CD4-positive, CD25-positive, alpha-beta regulatory T cell (primary cell): ENCODE results near the gene LRPAP1. TPM values are rescaled to one million over a fixed set of nuclear protein-coding genes. Genes with fewer than 3 reads are reported as not detected.

Experiments
- ATAC-seq, 2 donors: fragments of 150-1000 bp; cut with Tn5 transposase; one replicate each; pipeline ENCODE4 v1.10.0; 2021; ENCODE audit warnings: low read depth in 2 of 2, moderate number of reproducible peaks in 2 of 2, moderate library complexity in 1 of 2
- DNase-seq, 3 donors: peaks; one replicate each; pipeline versions ENCODE4 v3.0.0 to v3.0.0-alpha.2; 2012 to 2022; ENCODE audit warnings: mixed read lengths in 1 of 3
- H3K27ac ChIP-seq: one replicate; pipeline ENCODE4 v1.7.0; 2013; ENCODE audit warnings: mild to moderate bottlenecking, low read length; ENCODE audit not compliant: insufficient read depth, poor library complexity, severe bottlenecking
- H3K27me3 ChIP-seq: one replicate; pipeline ENCODE4 v1.7.0; 2013; ENCODE audit warnings: low read length; ENCODE audit not compliant: control insufficient read depth, insufficient read depth
- H3K36me3 ChIP-seq: one replicate; pipeline ENCODE4 v1.7.0; 2013; ENCODE audit warnings: mild to moderate bottlenecking, low read length, moderate library complexity; ENCODE audit not compliant: control insufficient read depth, insufficient read depth
- H3K4me1 ChIP-seq: 2 replicates; pipeline ENCODE4 v1.7.0; 2013; ENCODE audit warnings: mild to moderate bottlenecking, low read length; ENCODE audit not compliant: insufficient read depth, control insufficient read depth, poor library complexity, severe bottlenecking
- H3K4me3 ChIP-seq: one replicate; pipeline ENCODE4 v1.7.0; 2013; ENCODE audit warnings: low read depth, mild to moderate bottlenecking, low read length, moderate library complexity
- H3K9me3 ChIP-seq, 2 experiments: 1 replicate in 1 of 2; 2 replicates in 1 of 2; pipeline ENCODE4 v1.7.0; 2013; ENCODE audit warnings: low read length in 2 of 2, mild to moderate bottlenecking in 1 of 2, moderate library complexity in 1 of 2; ENCODE audit not compliant: control insufficient read depth in 2 of 2
- H3K27ac Mint-ChIP-seq, 3 donors: one replicate each; pipeline ENCODE4 v1.8.0; 2020 to 2022; ENCODE audit warnings: mild to moderate bottlenecking in 3 of 3, mixed read lengths in 3 of 3, moderate library complexity in 2 of 3
- H3K27me3 Mint-ChIP-seq: one replicate; pipeline ENCODE4 v1.8.0; 2022; ENCODE audit warnings: mild to moderate bottlenecking, mixed read lengths
- H3K36me3 Mint-ChIP-seq: one replicate; pipeline ENCODE4 v1.8.0; 2020; ENCODE audit warnings: mixed read lengths
- H3K4me1 Mint-ChIP-seq, 4 donors: one replicate each; pipeline ENCODE4 v1.8.0; 2020 to 2022; ENCODE audit warnings: mixed read lengths in 4 of 4, mild to moderate bottlenecking in 1 of 4
- H3K4me3 Mint-ChIP-seq, 4 donors: one replicate each; pipeline ENCODE4 v1.8.0; 2020 to 2022; ENCODE audit warnings: mild to moderate bottlenecking in 4 of 4, mixed read lengths in 4 of 4, moderate library complexity in 3 of 4
- H3K9me3 Mint-ChIP-seq, 7 donors: one replicate each; pipeline ENCODE4 v1.8.0; 2020 to 2022; ENCODE audit warnings: mixed read lengths in 7 of 7, mild to moderate bottlenecking in 3 of 7, moderate library complexity in 2 of 7
- polyA plus RNA-seq, 4 donors: library from polyadenylated mRNA; unstranded; fragments of 300-500 nt; fragmentation: Illumina TruSeq; gene quantifications; one replicate each; pipeline ENCODE4 v1.2.3, GENCODE V29; 2021
- total RNA-seq: library from RNA; stranded (reverse); gene quantifications from one replicate; pipeline ENCODE4 v1.2.3, GENCODE V29; 2022

The LRPAP1 gene
- total and polyA plus RNA-seq, 5 donors from 2014 or later: 78.4 to 111 (median 99.2) TPM

GRCh38 chr4:3465698-3466671, 66.2 kb downstream of the LRPAP1 start:
- DNase-seq: no peak
- ATAC-seq: no peak
- no peaks in the 10 kb centered on the region for H3K9me3 ChIP-seq
- H3K36me3 ChIP-seq: no peaks in the 10 kb centered on the region
- H3K36me3 Mint-ChIP-seq: no peaks in the 10 kb centered on the region
- H3K4me1 ChIP-seq: no peaks in the 10 kb centered on the region
- no peak overlapping the region for H3K4me3 ChIP-seq
- H3K4me1 Mint-ChIP-seq: peaks cover 0 to 2% (median 0%) of the 10 kb centered on the region in 4 donors
- H3K27me3 ChIP-seq: no peaks in the 10 kb centered on the region
- peaks cover 20% of the 10 kb centered on the region for H3K27me3 Mint-ChIP-seq
- H3K4me3 Mint-ChIP-seq: no peak overlapping the region
- no peak overlapping the region for H3K27ac ChIP-seq
- H3K9me3 Mint-ChIP-seq: no peaks in the 10 kb centered on the region
- H3K27ac Mint-ChIP-seq: no peak overlapping the region

- H3K9me3 ChIP-seq: no peaks in the 10 kb centered on the region
- no peaks in the 10 kb centered on the region for H3K4me1 ChIP-seq
- no peaks in the 10 kb centered on the region for H3K27me3 ChIP-seq
- DNase-seq (no peak), ATAC-seq (no peak)
- H3K27ac Mint-ChIP-seq: no peak overlapping the region
- no peaks in the 10 kb centered on the region for H3K36me3 ChIP-seq
- H3K36me3 Mint-ChIP-seq: peaks cover 1% of the 10 kb centered on the region
- no peak overlapping the region for H3K4me3 Mint-ChIP-seq
- no peak overlapping the region for H3K4me3 ChIP-seq
- H3K4me1 Mint-ChIP-seq: peaks cover 0 to 2% (median 0%) of the 10 kb centered on the region in 4 donors
- no peaks in the 10 kb centered on the region for H3K9me3 Mint-ChIP-seq
- peaks cover 25% of the 10 kb centered on the region for H3K27me3 Mint-ChIP-seq
- no peak overlapping the region for H3K27ac ChIP-seq
These were observed 67.1 kb downstream of the LRPAP1 start for GRCh38 chr4:3464911-3465697.

GRCh38 chr4:3464349-3464905, 67.8 kb downstream of the LRPAP1 start:
- DNase-seq: no peak

GRCh38 chr4:3463556-3464348, 68.5 kb downstream of the LRPAP1 start:
- H3K27me3 ChIP-seq: no peaks in the 10 kb centered on the region
- H3K4me3 Mint-ChIP-seq: no peak overlapping the region
- no peaks in the 10 kb centered on the region for H3K36me3 ChIP-seq

More at GRCh38 chr4:3464349-3464905, 67.8 kb downstream of the LRPAP1 start:
- H3K27me3 Mint-ChIP-seq: peaks cover 30% of the 10 kb centered on the region
- Histone ChIP-seq H3K27ac (no peak overlapping the region), H3K36me3 (no peaks in the 10 kb centered on the region), H3K27me3 (no peaks in the 10 kb centered on the region), H3K9me3 (no peaks in the 10 kb centered on the region), H3K4me1 (no peaks in the 10 kb centered on the region), H3K4me3 (no peak overlapping the region)
- H3K9me3 Mint-ChIP-seq: no peaks in the 10 kb centered on the region
- H3K36me3 Mint-ChIP-seq: peaks cover 3% of the 10 kb centered on the region
- ATAC-seq: no peak
- peaks cover 0 to 2% (median 0%) of the 10 kb centered on the region in 4 donors for H3K4me1 Mint-ChIP-seq
- H3K27ac Mint-ChIP-seq: no peak overlapping the region
- H3K4me3 Mint-ChIP-seq: peak overlapping the region in 1 of 4 donors; percentile 46

GRCh38 chr4:3462790-3463415, 69.3 kb downstream of the LRPAP1 start, which contains the start of gene DOK7:
DOK7 (plus strand) TSS chr4:3463306; CDS start chr4:3463376, 70 bp downstream.
- Mint-ChIP-seq H3K4me1 (peaks cover 0 to 2% (median 0%) of the 10 kb centered on the region in 4 donors), H3K27ac (no peak within 1 kb of the TSS), H3K9me3 (no peaks in the 10 kb centered on the region), H3K36me3 (peaks cover 3% of the 10 kb centered on the region), H3K4me3 (peak within 1 kb of the TSS in 1 of 4 donors; percentile 15), H3K27me3 (peaks cover 30% of the 10 kb centered on the region)
- H3K9me3 ChIP-seq: no peaks in the 10 kb centered on the region
- DNase-seq (no peak), ATAC-seq (no peak)
- H3K4me3 ChIP-seq: no peak within 1 kb of the TSS
- no peaks in the 10 kb centered on the region for H3K27me3 ChIP-seq
- no peaks in the 10 kb centered on the region for H3K4me1 ChIP-seq
- no peak within 1 kb of the TSS for H3K27ac ChIP-seq
- H3K36me3 ChIP-seq: no peaks in the 10 kb centered on the region

More at GRCh38 chr4:3463556-3464348, 68.5 kb downstream of the LRPAP1 start:
- ATAC-seq (no peak), DNase-seq (no peak)
- H3K27me3 Mint-ChIP-seq: peaks cover 30% of the 10 kb centered on the region
- no peak overlapping the region for H3K27ac Mint-ChIP-seq
- Histone ChIP-seq H3K9me3 (no peaks in the 10 kb centered on the region), H3K4me1 (no peaks in the 10 kb centered on the region), H3K4me3 (no peak overlapping the region), H3K27ac (no peak overlapping the region)
- peaks cover 3% of the 10 kb centered on the region for H3K36me3 Mint-ChIP-seq
- H3K9me3 Mint-ChIP-seq: no peaks in the 10 kb centered on the region
- peaks cover 0 to 2% (median 0%) of the 10 kb centered on the region in 4 donors for H3K4me1 Mint-ChIP-seq

- Mint-ChIP-seq H3K36me3 (peaks cover 3% of the 10 kb centered on the region), H3K27me3 (peaks cover 30% of the 10 kb centered on the region), H3K4me1 (peaks cover 0 to 2% (median 0%) of the 10 kb centered on the region in 4 donors), H3K4me3 (peak overlapping the region in 1 of 4 donors; percentile 15), H3K27ac (no peak overlapping the region), H3K9me3 (no peaks in the 10 kb centered on the region)
- no peaks in the 10 kb centered on the region for H3K27me3 ChIP-seq
- DNase-seq (no peak), ATAC-seq (no peak)
- H3K4me1 ChIP-seq: no peaks in the 10 kb centered on the region
- no peak overlapping the region for H3K4me3 ChIP-seq
- H3K9me3 ChIP-seq: no peaks in the 10 kb centered on the region
- H3K27ac ChIP-seq: no peak overlapping the region
- no peaks in the 10 kb centered on the region for H3K36me3 ChIP-seq
These were observed 69.9 kb downstream of the LRPAP1 start for GRCh38 chr4:3462321-3462789.
